Measurements from ENCODE around the gene POLDIP2. TPM values are rescaled to one million over a fixed set of nuclear protein-coding genes. Genes with fewer than 3 reads are reported as not detected.

Gene POLDIP2
- total and polyA plus RNA-seq, 9 of the 15 experiments (the other 6 are each of a cell fraction or from before 2014, with no cell fraction given): 22.0 to 137 (median 104) TPM

DNA sequence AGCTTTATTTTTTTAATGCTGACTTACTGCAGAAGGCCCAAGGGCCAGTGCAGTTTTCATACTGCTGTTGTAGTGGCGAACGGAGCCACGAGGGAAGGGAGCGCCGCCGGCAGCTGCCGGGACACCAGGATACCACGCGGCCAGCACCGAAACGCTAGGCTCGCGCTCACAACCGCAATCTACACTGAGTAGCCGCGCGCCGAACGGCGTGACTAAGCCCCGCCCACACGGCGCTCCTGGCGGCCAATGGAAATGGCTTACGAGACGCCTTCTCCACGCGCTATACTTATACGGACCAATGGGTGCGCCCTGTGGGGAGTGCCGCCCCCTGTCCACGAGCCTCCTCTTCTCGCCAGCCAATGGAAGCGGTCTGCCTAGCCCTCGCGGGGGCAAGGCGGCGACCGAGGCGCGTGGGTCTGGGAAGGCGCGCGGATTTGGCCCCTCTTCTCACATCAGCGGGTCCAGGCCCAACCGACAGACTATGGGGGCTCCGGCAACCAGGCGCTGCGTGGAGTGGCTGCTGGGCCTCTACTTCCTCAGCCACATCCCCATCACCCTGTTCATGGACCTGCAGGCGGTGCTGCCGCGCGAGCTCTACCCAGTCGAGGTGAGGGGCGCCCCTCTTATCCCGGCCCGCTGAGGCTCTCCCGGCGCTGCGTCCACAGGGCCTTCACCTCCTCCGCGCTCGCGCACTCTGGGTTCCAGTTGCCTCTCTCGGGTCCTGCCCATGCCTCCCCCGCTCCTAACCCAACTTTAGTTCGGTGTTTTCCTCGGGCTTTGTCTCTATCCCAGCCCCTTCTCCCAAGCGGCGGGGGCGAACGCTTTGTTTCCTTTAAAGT, 38.3 kb downstream of the POLDIP2 start, which contains the start of gene TMEM97 (continued):
- TF ChIP-seq ZKSCAN8 (CRISPR knock-in tag; IDR thresholded peaks at IDR 0.05): no peak
- peak; percentile 97 for TF ChIP-seq NFYB (IDR thresholded peaks at IDR 0.05; ENCODE audit: extremely low read depth, insufficient read length)
- 0 out of 2 replicates have a peak, but pooled peaks have one; percentile 50 for TF ChIP-seq GABPB1 (CRISPR knock-in tag; IDR thresholded peaks at IDR 0.05)
- no peak for TF ChIP-seq HNRNPUL1 (IDR thresholded peaks at IDR 0.05; ENCODE audit: low read length)
- TF ChIP-seq ZNF431 (CRISPR knock-in tag; IDR thresholded peaks at IDR 0.05): peak; percentile 68
- TF ChIP-seq, protein P1, sequence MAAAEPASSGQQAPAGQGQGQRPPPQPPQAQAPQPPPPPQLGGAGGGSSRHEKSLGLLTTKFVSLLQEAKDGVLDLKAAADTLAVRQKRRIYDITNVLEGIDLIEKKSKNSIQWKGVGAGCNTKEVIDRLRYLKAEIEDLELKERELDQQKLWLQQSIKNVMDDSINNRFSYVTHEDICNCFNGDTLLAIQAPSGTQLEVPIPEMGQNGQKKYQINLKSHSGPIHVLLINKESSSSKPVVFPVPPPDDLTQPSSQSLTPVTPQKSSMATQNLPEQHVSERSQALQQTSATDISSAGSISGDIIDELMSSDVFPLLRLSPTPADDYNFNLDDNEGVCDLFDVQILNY (CRISPR knock-in tag; IDR thresholded peaks at IDR 0.05): no peak
- TF ChIP-seq RB1 (IDR thresholded peaks at IDR 0.05; ENCODE audit: low read depth): peak; percentile 65; the same call in 1 of the 2 replicates
- no peak for TF ChIP-seq OTX1 (CRISPR knock-in tag; IDR thresholded peaks at IDR 0.05)
- TF ChIP-seq, protein P2, sequence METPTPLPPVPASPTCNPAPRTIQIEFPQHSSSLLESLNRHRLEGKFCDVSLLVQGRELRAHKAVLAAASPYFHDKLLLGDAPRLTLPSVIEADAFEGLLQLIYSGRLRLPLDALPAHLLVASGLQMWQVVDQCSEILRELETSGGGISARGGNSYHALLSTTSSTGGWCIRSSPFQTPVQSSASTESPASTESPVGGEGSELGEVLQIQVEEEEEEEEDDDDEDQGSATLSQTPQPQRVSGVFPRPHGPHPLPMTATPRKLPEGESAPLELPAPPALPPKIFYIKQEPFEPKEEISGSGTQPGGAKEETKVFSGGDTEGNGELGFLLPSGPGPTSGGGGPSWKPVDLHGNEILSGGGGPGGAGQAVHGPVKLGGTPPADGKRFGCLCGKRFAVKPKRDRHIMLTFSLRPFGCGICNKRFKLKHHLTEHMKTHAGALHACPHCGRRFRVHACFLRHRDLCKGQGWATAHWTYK (CRISPR knock-in tag; IDR thresholded peaks at IDR 0.05): 0 out of 2 replicates have a peak, but pooled peaks have one; percentile 8
- no peak for TF ChIP-seq CBX8 (IDR thresholded peaks at IDR 0.05; ENCODE audit: borderline replicate concordance, extremely low read depth, low read depth, low read length, poor library complexity, severe bottlenecking)
- no peak for TF ChIP-seq ZNF354B (CRISPR knock-in tag; IDR thresholded peaks at IDR 0.05)
- TF ChIP-seq PHF8 (IDR thresholded peaks at IDR 0.05; ENCODE audit: borderline replicate concordance, low read length): peak; percentile 72
- no peak for TF ChIP-seq ZNF140 (CRISPR knock-in tag; IDR thresholded peaks at IDR 0.05)
- TF ChIP-seq SRSF7 (optimal IDR thresholded peaks at IDR 0.05; ENCODE audit: low read depth, low read length): no peak
- TF ChIP-seq, protein P3, sequence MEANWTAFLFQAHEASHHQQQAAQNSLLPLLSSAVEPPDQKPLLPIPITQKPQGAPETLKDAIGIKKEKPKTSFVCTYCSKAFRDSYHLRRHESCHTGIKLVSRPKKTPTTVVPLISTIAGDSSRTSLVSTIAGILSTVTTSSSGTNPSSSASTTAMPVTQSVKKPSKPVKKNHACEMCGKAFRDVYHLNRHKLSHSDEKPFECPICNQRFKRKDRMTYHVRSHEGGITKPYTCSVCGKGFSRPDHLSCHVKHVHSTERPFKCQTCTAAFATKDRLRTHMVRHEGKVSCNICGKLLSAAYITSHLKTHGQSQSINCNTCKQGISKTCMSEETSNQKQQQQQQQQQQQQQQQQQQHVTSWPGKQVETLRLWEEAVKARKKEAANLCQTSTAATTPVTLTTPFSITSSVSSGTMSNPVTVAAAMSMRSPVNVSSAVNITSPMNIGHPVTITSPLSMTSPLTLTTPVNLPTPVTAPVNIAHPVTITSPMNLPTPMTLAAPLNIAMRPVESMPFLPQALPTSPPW (CRISPR knock-in tag; IDR thresholded peaks at IDR 0.05): peak; percentile 81
- TF ChIP-seq FIP1L1 (IDR thresholded peaks at IDR 0.05; ENCODE audit: low read depth, low read length, poor library complexity, severe bottlenecking): no peak
- no peak for TF ChIP-seq EZH2 (IDR thresholded peaks at IDR 0.05; ENCODE audit: borderline replicate concordance, low read depth, low read length)
- peak; percentile 97 for TF ChIP-seq CXXC5 (CRISPR knock-in tag; IDR thresholded peaks at IDR 0.05)
- no peak for TF ChIP-seq ETV5 (CRISPR knock-in tag; IDR thresholded peaks at IDR 0.05; ENCODE audit: low read depth)
- peak; percentile 57 to 82; a peak in 2 of 4 replicates for TF ChIP-seq MAZ (CRISPR knock-in tag; conservative IDR thresholded peaks at IDR 0.05 in 1 of 2, IDR thresholded peaks at IDR 0.05 in 1 of 2)

Data from K562 (cell line).